ENCODE results near the gene PLEKHG4B.
"Not testable (repeated sequence)": the region's sequence is repeated elsewhere in the genome, so short reads cannot be mapped to it uniquely, and the experiment has no call there.

PLEKHG4B gene

GRCh38 chr5:213803-214395 lies 121.9 kb downstream of the PLEKHG4B start:
- H3K36me3 ChIP-seq (ENCODE audit: low read length), result no peaks in the 10 kb centered on the region
- H3K4me3 ChIP-seq (ENCODE audit: insufficient read depth, low read length, poor library complexity, severe bottlenecking), result no peak overlapping the region
- H3K9me3 ChIP-seq (ENCODE audit: insufficient read depth, low read length), result no peaks in the 10 kb centered on the region
- no peaks in the 10 kb centered on the region for H3K27me3 ChIP-seq (ENCODE audit: low read length)
- no peaks in the 10 kb centered on the region for H4K20me1 ChIP-seq (ENCODE audit: low read depth, low read length)
- no peak overlapping the region for H2AFZ ChIP-seq (ENCODE audit: low read depth, low read length, severe bottlenecking)
- H3K4me2 ChIP-seq (ENCODE audit: low read depth, low read length, poor library complexity, severe bottlenecking), result no peak overlapping the region
- TF ChIP-seq CTCF (IDR thresholded peaks at IDR 0.05; ENCODE audit: insufficient read depth, low read length, poor library complexity, severe bottlenecking), result no peak
- TF ChIP-seq EZH2phosphoT487 (conservative IDR thresholded peaks at IDR 0.05; ENCODE audit: low read length), result no peak
- H3F3A ChIP-seq (ENCODE audit: insufficient read depth), result no peaks in the 10 kb centered on the region
- H3K9ac ChIP-seq (ENCODE audit: low read length), result no peak overlapping the region
- no peaks in the 10 kb centered on the region for H3K9me2 ChIP-seq (replicated peaks; ENCODE audit: insufficient read depth, low read length)
- H3K79me2 ChIP-seq (ENCODE audit: insufficient read depth, low read length), result peaks cover 44% of the 10 kb centered on the region
- no peak overlapping the region for H3K27ac ChIP-seq (ENCODE audit: low read depth, low read length)

GRCh38 chr5:215256-215655 lies 123.3 kb downstream of the PLEKHG4B start:
- H3K9ac ChIP-seq (ENCODE audit: low read length); H3K9me2 ChIP-seq (replicated peaks; ENCODE audit: insufficient read depth, low read length); H3K9me3 ChIP-seq (ENCODE audit: insufficient read depth, low read length); H3K4me3 ChIP-seq (ENCODE audit: insufficient read depth, low read length, poor library complexity, severe bottlenecking); H3K36me3 ChIP-seq (ENCODE audit: low read length); H3F3A ChIP-seq (ENCODE audit: insufficient read depth); H3K27ac ChIP-seq (ENCODE audit: low read depth, low read length); H3K27me3 ChIP-seq (ENCODE audit: low read length); H2AFZ ChIP-seq (ENCODE audit: low read depth, low read length, severe bottlenecking); H3K4me2 ChIP-seq (ENCODE audit: low read depth, low read length, poor library complexity, severe bottlenecking): not testable (repeated sequence)
- Histone ChIP-seq H4K20me1 (ENCODE audit: low read depth, low read length) (peaks cover 10% of the 10 kb centered on the region; the same call in 1 of the 2 replicates), H3K79me2 (ENCODE audit: insufficient read depth, low read length) (peaks cover 48% of the 10 kb centered on the region)

- H3F3A ChIP-seq (ENCODE audit: insufficient read depth); H3K27ac ChIP-seq (ENCODE audit: low read depth, low read length); H3K4me2 ChIP-seq (ENCODE audit: low read depth, low read length, poor library complexity, severe bottlenecking); H3K4me3 ChIP-seq (ENCODE audit: insufficient read depth, low read length, poor library complexity, severe bottlenecking); H3K36me3 ChIP-seq (ENCODE audit: low read length); H3K9me3 ChIP-seq (ENCODE audit: insufficient read depth, low read length); H3K9me2 ChIP-seq (replicated peaks; ENCODE audit: insufficient read depth, low read length); H2AFZ ChIP-seq (ENCODE audit: low read depth, low read length, severe bottlenecking); H3K9ac ChIP-seq (ENCODE audit: low read length); H3K27me3 ChIP-seq (ENCODE audit: low read length): not testable (repeated sequence)
- H4K20me1 ChIP-seq (ENCODE audit: low read depth, low read length), result peaks cover 12% of the 10 kb centered on the region; the same call in 1 of the 2 replicates
- H3K79me2 ChIP-seq (ENCODE audit: insufficient read depth, low read length), result peaks cover 54% of the 10 kb centered on the region
These were observed 124.1 kb downstream of the PLEKHG4B start for GRCh38 chr5:216076-216475.

GRCh38 chr5:217494-218456 lies 125.8 kb downstream of the PLEKHG4B start, which contains the start of the genes CCDC127 and SDHA:
TSS of gene CCDC127 (minus strand) at chr5:218153. CDS start at chr5:216849, 1,304 bp downstream.
TSS of gene SDHA (plus strand) at chr5:218320. CDS start at chr5:218356, 36 bp downstream.
- H3K79me2 ChIP-seq (ENCODE audit: insufficient read depth, low read length), result peaks cover 71% of the 10 kb centered on the region
- not testable (repeated sequence) for H3F3A ChIP-seq (ENCODE audit: insufficient read depth); H3K9me2 ChIP-seq (replicated peaks; ENCODE audit: insufficient read depth, low read length); H3K36me3 ChIP-seq (ENCODE audit: low read length); H3K9me3 ChIP-seq (ENCODE audit: insufficient read depth, low read length); H3K27me3 ChIP-seq (ENCODE audit: low read length)
- H3K9ac ChIP-seq (ENCODE audit: low read length), result peak within 1 kb of the TSS; percentile 99
- peak within 1 kb of the TSS; percentile 100 for H3K4me3 ChIP-seq (ENCODE audit: insufficient read depth, low read length, poor library complexity, severe bottlenecking)
- peak within 1 kb of the TSS; percentile 72 for H3K4me2 ChIP-seq (ENCODE audit: low read depth, low read length, poor library complexity, severe bottlenecking)
- peak; percentile 50 for TF ChIP-seq CTCF (IDR thresholded peaks at IDR 0.05; ENCODE audit: insufficient read depth, low read length, poor library complexity, severe bottlenecking)
- H4K20me1 ChIP-seq (ENCODE audit: low read depth, low read length), result peaks cover 16% of the 10 kb centered on the region; the same call in 1 of the 2 replicates
- peak within 1 kb of the TSS; percentile 88 for H2AFZ ChIP-seq (ENCODE audit: low read depth, low read length, severe bottlenecking)
- H3K27ac ChIP-seq (ENCODE audit: low read depth, low read length), result peak within 1 kb of the TSS; percentile 69
